Left renal pelvis (tissue), 4 donors: Measurements from ENCODE around the gene PPP1R12A. TPM values are rescaled to one million over a fixed set of nuclear protein-coding genes. Genes with fewer than 3 reads are reported as not detected.
A peak's percentile ranks its signal among the peaks of the same experiment; 100 is the strongest.
"Not testable (repeated sequence)": the region's sequence is repeated elsewhere in the genome, so short reads cannot be mapped to it uniquely, and the experiment has no call there.

Experiments
- DNase-seq, 4 donors: peaks; one replicate each; pipeline ENCODE4 v3.0.0-alpha.2; 2013; ENCODE audit warnings: low read depth in 4 of 4, low spot score in 3 of 4
- polyA plus RNA-seq, 4 donors: library from polyadenylated mRNA; unstranded; fragments of 120-200 nt; gene quantifications; one replicate each; pipeline ENCODE4 v1.2.1, GENCODE V29; 2013; ENCODE audit not compliant: insufficient read length in 4 of 4

PPP1R12A gene
- polyA plus RNA-seq = 100 to 1,000 TPM in 2 of 4 donors, 10 to 100 TPM in 2; 68.2 to 105 (median 99.0) TPM

GRCh38 chr12:79935021-79935623 is at the start of gene PPP1R12A:
PPP1R12A (minus strand) TSS chr12:79935097; CDS start chr12:79934931, 166 bp downstream.
- DNase-seq = peak; percentile 91 to 95 (median 94)

GRCh38 chr12:79983986-79984620 is 49.2 kb upstream of the PPP1R12A start:
- no peak for DNase-seq

DNA sequence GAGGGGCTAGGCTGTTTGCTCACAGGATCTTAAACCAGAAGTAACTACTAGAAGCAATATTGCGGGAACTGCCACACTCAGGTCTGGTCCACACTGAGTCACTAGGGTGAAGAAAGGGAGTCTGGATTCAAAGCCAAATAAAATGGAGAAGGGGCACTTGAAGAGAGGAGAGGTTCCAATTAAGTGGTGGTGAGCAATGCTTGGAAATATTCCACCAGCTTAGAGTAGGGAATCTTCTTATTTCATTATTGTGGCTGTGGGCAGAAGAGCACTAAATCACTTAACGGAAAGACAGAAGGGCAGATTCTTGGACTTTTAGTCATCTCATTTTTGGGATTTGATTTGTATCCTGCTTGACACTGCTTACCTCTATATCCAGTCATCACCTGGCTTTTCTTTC is 48.6 kb upstream of the PPP1R12A start:
- DNase-seq = no peak

DNA sequence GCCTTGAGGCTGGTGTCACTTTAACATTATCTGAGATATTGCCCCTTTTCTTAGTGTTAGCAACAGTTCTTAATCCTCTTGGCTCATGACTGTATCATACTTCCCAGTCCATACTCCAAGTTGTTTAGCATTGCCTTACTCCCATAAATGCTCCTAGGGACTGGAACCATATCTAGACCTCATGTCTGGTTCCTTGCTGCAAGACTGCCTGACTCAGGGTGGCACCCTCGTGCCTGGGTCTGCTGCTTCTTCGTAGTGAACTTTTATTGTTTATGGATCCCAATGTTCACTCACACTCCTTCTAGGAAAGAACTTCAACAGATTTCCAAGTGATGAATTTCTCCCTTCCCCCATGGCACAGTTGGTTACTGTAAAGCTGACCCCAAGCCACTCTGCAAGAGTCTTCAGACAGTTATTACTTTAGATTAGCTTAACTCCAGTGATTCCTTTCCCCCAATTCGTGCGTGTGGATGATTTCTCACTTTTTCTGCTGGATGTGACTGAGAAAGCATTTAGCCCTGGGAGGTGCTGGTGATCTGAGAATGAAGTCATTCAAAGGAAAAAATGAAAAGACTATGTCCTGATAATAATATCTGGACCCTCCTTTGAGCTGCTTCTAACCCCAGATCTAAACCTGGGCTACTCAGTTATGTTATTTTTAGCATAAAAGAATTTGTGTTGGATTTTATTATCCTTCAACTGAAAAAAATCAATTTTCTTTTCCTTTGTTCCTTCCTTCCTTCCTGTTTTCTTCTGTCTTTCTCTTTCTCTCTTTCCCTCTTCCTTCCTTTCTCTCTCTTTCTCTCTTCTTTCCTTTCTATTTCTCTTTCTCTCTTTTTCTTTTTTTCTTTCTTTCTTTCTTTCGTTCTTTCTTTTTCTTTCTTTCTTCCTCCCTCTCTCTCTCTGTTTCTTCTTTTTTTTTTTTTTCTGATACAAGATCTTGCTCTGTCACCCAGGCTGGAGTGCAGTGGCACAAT is 47.5 kb upstream of the PPP1R12A start:
- no peak for DNase-seq

- no peak for DNase-seq
Observed at GRCh38 chr12:79978692-79979091, 43.8 kb upstream of the PPP1R12A start.

DNA sequence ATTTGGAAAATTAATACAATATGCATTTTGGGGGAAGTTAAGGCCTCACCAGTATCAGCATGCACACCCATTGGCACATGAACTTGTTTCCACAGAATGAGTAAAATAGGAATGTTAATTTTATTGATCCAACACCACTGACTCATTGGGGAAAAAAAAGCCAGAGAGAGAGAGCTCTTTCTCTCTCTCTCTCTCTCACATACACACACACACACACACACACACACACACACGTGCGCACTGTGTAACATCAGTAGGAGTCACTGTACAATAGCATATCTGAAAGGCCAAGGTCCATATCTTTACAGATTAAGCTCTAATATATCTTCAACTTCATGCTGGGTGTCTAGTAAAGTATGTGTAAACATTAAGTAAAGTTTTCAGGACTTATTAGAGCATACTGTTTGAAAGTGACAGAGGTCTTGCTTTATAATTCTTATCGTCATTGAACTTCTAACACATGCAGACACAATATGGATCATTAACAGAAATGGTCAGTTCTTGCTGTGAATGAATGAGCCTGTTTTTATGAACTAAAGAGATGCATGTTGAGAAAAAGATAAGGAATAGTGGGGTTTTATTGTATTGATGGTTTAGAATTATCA is 43.1 kb upstream of the PPP1R12A start:
- not testable (repeated sequence) for DNase-seq

DNA sequence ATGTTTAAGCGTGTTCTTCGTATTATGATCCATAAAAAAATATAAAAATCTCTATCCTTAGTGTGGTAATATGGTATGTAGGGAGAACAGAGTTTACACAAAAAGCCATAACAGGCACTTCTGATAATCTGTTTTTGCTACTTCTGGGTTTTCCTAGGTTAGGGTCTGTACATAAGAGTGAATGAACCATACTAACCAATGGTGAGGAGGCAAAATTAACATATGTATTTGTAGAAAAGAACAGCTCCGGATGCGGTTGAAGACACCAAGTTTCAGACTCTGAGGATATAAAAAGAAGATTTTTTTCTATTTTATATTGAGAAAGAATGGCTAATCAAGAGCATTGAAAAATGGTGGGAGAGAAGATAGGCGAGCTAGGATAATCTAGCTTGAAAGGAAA is 40.2 kb upstream of the PPP1R12A start:
- DNase-seq = no peak

GRCh38 chr12:79973801-79974200 is 38.9 kb upstream of the PPP1R12A start:
- no peak for DNase-seq

GRCh38 chr12:79964100-79964627 is 29.3 kb upstream of the PPP1R12A start:
- no peak for DNase-seq

- no peak for DNase-seq
Observed at GRCh38 chr12:79961411-79961810, 26.5 kb upstream of the PPP1R12A start.

DNA sequence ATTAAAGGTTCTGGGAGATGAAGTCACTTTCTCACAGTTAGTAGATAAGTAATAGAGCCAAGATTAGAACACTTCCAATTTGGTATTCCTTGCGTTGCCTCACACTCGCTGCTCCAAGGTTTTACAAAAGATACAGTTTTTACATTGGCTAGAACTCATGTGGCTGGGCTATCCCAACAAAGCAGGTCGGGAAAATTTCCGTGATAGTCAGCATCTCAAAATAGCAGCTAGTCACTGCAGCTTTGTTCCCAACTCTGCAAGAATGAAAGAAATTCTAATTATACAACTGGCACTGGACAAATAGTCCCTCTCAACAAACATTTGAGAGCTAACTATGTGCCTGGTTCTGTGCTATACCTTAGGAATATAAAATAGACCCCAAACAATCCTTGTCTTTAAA is 24.6 kb upstream of the PPP1R12A start:
- no peak for DNase-seq

- DNase-seq = no peak
Observed at GRCh38 chr12:79956896-79957295, 22.0 kb upstream of the PPP1R12A start.

GRCh38 chr12:79955561-79955960 is 20.7 kb upstream of the PPP1R12A start:
- DNase-seq = no peak

DNA sequence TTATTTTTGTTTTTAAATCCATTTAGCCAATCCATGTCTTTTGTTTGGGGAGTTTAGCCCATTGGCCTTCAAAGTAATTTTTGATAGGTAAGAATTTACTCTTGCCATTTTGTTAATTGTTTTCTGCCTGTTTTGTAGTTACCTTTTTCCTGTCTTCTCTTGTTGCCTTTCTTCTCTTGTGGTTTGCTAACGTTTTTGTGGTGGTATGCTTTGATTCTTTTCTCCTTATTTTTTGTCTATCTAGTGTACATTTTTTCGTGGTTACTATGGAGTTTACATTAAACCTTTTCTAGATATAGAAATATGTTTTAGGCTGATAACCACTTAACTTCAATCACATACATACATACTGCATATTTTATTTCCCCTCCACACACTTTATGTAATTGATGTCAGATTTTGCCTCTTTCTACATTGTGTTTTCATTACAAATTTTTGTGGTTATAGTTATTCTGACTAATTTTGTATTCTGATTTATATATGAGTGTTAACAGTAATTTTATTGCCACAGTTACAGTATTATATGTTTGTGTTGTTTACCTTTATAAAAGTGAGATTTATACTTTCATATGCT is 19.2 kb upstream of the PPP1R12A start:
- DNase-seq = no peak

GRCh38 chr12:79949098-79949497 is 14.2 kb upstream of the PPP1R12A start:
- no peak for DNase-seq

GRCh38 chr12:79945433-79945832 is 10.5 kb upstream of the PPP1R12A start:
- DNase-seq = no peak

DNA sequence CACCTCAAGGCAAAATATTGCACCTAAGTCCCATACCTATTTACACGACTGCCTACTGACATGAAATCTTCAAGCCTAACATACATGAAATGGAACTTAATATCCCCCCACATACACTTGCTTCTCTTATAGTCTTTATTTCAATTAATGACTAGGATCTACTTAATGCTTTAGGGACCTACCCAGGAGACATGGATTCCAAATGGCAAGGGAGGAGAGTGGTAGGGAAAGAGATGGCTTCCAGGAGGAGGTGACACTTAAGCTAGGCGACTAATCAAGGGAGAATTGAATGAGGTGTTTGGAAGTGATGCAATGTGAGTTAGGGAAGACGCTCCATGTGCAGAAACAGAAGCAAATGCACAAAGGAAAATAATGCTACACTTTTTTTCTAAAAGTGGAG is 9.7 kb upstream of the PPP1R12A start:
- DNase-seq = no peak

- DNase-seq = not testable (repeated sequence)
Observed at GRCh38 chr12:79942846-79943245, 7.9 kb upstream of the PPP1R12A start.

GRCh38 chr12:79939728-79940310 is 4.9 kb upstream of the PPP1R12A start:
- DNase-seq = no peak

DNA sequence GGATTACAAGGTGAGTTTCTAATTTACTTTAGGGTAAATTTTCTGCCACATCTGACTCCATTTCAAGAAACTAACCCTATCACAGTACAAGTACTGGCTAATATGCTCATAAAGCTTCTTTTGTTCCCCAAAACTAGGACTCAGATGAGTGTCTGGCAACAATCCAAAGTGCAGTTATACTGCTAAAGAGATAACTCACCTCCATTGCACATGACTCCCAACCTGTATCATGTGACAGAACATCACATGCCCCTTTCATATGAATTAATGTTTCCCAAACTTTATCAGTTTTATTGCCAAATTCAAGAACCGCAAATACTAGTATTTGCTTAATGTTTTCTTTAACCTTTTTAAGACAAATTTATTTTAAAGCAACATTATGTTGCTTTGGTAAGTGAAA is 3.9 kb upstream of the PPP1R12A start:
- no peak for DNase-seq
